ENCODE results near the gene PSENEN.

PSENEN gene

GRCh38 chr19:35734273-35734672 is 11.2 kb upstream of the PSENEN start:
- DNase-seq: no peak

- DNase-seq: no peak
Observed at GRCh38 chr19:35734889-35735288, 10.6 kb upstream of the PSENEN start.

- DNase-seq: no peak
Observed at GRCh38 chr19:35736913-35737886, 8.3 kb upstream of the PSENEN start.

GRCh38 chr19:35738021-35738886 is 7.2 kb upstream of the PSENEN start:
- DNase-seq: no peak

- no peak for DNase-seq
Observed at GRCh38 chr19:35738887-35739229, 6.6 kb upstream of the PSENEN start.

GRCh38 chr19:35739275-35740107 is 6.0 kb upstream of the PSENEN start:
- no peak for DNase-seq

- DNase-seq: no peak
Observed at GRCh38 chr19:35740108-35740422, 5.4 kb upstream of the PSENEN start.

GRCh38 chr19:35740423-35741202 is 4.8 kb upstream of the PSENEN start:
- DNase-seq: peak; percentile 97 to 98

GRCh38 chr19:35741203-35741515 is 4.3 kb upstream of the PSENEN start:
- DNase-seq: no peak

GRCh38 chr19:35742121-35742724 is 3.2 kb upstream of the PSENEN start, which contains the start of gene IGFLR1:
Gene IGFLR1, minus strand, starts transcription at chr19:35742452. Its CDS starts 1,272 bp downstream, at chr19:35741180.
- no peak for DNase-seq

- no peak for DNase-seq
Observed at GRCh38 chr19:35743640-35744429, 1.6 kb upstream of the PSENEN start.

GRCh38 chr19:35744430-35745327 is 772 bp upstream of the PSENEN start:
- peak; percentile 94 to 97 for DNase-seq

GRCh38 chr19:35746087-35746462 is 624 bp downstream of the PSENEN start:
- DNase-seq: no peak

- no peak for DNase-seq
Observed at GRCh38 chr19:35746531-35746930, 1.1 kb downstream of the PSENEN start.

- DNase-seq: peak; percentile 99
Observed at GRCh38 chr19:35748106-35749020, 2.9 kb downstream of the PSENEN start, which contains the start of gene LIN37. Gene LIN37, plus strand, starts transcription at chr19:35748576. Its CDS starts 149 bp downstream, at chr19:35748725.

GRCh38 chr19:35750167-35750566 is 4.7 kb downstream of the PSENEN start:
- DNase-seq: no peak

GRCh38 chr19:35751839-35752745 is 6.6 kb downstream of the PSENEN start:
- no peak for DNase-seq

All from SHP77 (cell line).